Choroid plexus epithelial cell (primary cell): ENCODE measurements around the gene XYLT2.

Experiments
- DNase-seq: peaks from one replicate; pipeline ENCODE4 v3.0.0-alpha.2; 2010; ENCODE audit warnings: low read depth
- H3K4me3 ChIP-seq: 2 replicates; pipeline ENCODE4 v1.5.1; 2011; ENCODE audit warnings: low read depth, mild to moderate bottlenecking, control low read depth, low read length, moderate library complexity
- CTCF ChIP-seq: conservative IDR thresholded peaks from 2 replicates; pipeline ENCODE4 v1.5.1; 2011; ENCODE audit warnings: low read depth, mild to moderate bottlenecking, control low read depth, inconsistent platforms, low read length, moderate library complexity

The XYLT2 gene

GRCh38 chr17:50303596-50303995 is 42.3 kb upstream of the XYLT2 start:
- no peak for DNase-seq
- TF ChIP-seq CTCF = no peak
- H3K4me3 ChIP-seq = no peak overlapping the region

GRCh38 chr17:50304781-50305404 is 41.0 kb upstream of the XYLT2 start:
- peak; percentile 43 for DNase-seq
- no peak overlapping the region for H3K4me3 ChIP-seq
- no peak for TF ChIP-seq CTCF

- no peak for DNase-seq
- TF ChIP-seq CTCF = no peak
- no peak overlapping the region for H3K4me3 ChIP-seq
Observed at GRCh38 chr17:50307654-50308053, 38.3 kb upstream of the XYLT2 start.

- TF ChIP-seq CTCF = no peak
- DNase-seq = no peak
- H3K4me3 ChIP-seq = no peak overlapping the region
Observed at GRCh38 chr17:50308666-50309065, 37.3 kb upstream of the XYLT2 start.

GRCh38 chr17:50310455-50311111 is 35.3 kb upstream of the XYLT2 start:
- no peak for DNase-seq
- no peak for TF ChIP-seq CTCF
- H3K4me3 ChIP-seq = no peak overlapping the region

GRCh38 chr17:50311112-50311460 is 34.8 kb upstream of the XYLT2 start:
- no peak overlapping the region for H3K4me3 ChIP-seq
- no peak for DNase-seq
- TF ChIP-seq CTCF = no peak

GRCh38 chr17:50311483-50311882 is 34.4 kb upstream of the XYLT2 start:
- no peak for DNase-seq
- no peak overlapping the region for H3K4me3 ChIP-seq
- TF ChIP-seq CTCF = no peak
